GM10248 (cell line): ENCODE results near the gene TEX13C.

Experiments used
- CTCF ChIA-PET: fragments of 300-600 bp; sonication (Branson Sonifier 250); formaldehyde crosslinking; extraction: SDS; loops from one replicate; lab custom pipeline; 2021; ENCODE audit warnings: antibody characterized with exemption; lab: Yijun Ruan, JAX
- POLR2A ChIA-PET: fragments of 350-650 bp; sonication (Branson Sonifier 250); formaldehyde crosslinking; extraction: SDS; loops from one replicate; lab custom pipeline; 2020; ENCODE audit warnings: antibody characterized with exemption; lab: Yijun Ruan, JAX
- DNase-seq: peaks from one replicate; pipeline ENCODE4 v3.0.0; 2012; ENCODE audit errors: extremely low spot score
- CTCF ChIP-seq: IDR thresholded peaks from 2 replicates; pipeline ENCODE4 v1.5.1; 2012; ENCODE audit warnings: mild to moderate bottlenecking, low read depth; ENCODE audit errors: extremely low read depth, missing control alignments, control extremely low read depth

The TEX13C gene

DNA sequence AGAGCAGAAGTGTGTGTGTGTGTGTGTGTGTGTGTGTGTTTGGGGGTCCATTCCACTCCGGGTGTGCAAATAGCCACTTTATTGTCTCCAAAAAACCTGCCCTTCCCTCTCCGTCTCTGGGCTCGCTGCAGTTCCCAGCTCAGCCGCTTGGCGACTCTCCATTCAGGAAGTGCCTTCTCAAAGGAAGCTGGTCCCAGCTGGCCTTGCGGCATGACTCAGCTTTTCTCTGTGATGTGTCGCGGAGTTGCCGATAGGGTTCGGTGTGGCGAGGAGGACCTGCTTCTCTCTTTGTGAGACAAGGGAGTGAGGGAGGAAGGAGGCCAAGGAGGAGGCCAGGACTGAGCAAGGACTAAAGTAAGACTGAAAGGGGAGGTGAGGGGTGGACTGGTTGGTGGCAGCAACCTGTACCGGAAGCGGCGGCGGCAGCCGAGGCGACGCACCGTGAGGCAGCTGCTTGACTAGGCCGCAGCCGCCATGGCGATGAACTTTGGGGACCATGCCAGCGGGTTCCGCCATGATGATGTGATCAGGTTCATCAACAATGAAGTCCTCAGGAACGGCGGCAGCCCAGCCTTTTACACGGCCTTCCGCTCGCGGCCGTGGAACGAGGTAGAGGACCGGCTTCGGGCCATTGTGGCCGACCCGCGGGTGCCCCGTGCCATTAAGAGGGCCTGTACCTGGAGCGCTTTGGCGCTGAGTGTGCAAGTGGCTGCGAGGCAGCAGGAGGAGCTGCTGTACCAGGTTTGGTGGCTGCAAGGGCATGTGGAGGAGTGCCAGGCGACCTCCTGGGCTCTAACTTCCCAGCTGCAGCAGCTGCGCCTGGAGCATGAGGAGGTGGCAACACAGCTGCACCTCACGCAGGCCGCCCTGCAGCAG, at the start of gene TEX13C:
TEX13C (plus strand) TSS at position 226 of the 876 bp plus-strand sequence; CDS start at position 475, 249 bp downstream.
- ChIA-PET CTCF (no interaction called here), POLR2A (no interaction called here)
- no peak for TF ChIP-seq CTCF
- DNase-seq: no peak

GRCh38 chrX:125287282-125287681, 32.4 kb upstream of the TEX13C start:
- CTCF ChIA-PET: no interaction called here
- DNase-seq: no peak
- POLR2A ChIA-PET: no interaction called here
- no peak for TF ChIP-seq CTCF

- POLR2A ChIA-PET: no interaction called here
- DNase-seq: no peak
- CTCF ChIA-PET: interaction anchor here (1.1 kb wide), 1 partner anchor 12 kb away, joined by 3 read pairs; no protein-coding TSS in a partner anchor
- no peak for TF ChIP-seq CTCF
Measured at GRCh38 chrX:125288343-125288742, 31.3 kb upstream of the TEX13C start.

GRCh38 chrX:125289209-125289608, 30.5 kb upstream of the TEX13C start:
- CTCF ChIA-PET: no interaction called here
- POLR2A ChIA-PET: no interaction called here
- no peak for TF ChIP-seq CTCF
- DNase-seq: no peak

DNA sequence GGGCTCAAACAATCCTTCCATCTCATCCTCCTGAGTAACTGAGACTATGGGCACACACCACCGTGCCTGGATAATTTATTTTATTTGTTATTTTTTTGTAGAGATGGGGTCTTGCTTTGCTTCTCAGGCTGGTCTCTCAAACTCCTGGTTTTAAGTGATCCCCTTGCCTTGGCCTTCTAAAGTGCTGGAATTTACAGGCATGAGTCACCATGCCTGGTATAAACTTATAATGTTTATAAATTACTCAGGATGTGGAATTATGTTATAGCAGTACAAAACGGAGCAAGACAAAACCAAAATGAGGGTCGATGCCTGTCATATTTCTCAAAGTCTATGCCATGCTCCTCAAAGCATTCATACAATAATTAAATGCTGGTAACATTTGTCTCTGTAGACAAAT, 29.8 kb upstream of the TEX13C start:
- TF ChIP-seq CTCF: no peak
- no peak for DNase-seq
- CTCF ChIA-PET: no interaction called here
- POLR2A ChIA-PET: no interaction called here

DNA sequence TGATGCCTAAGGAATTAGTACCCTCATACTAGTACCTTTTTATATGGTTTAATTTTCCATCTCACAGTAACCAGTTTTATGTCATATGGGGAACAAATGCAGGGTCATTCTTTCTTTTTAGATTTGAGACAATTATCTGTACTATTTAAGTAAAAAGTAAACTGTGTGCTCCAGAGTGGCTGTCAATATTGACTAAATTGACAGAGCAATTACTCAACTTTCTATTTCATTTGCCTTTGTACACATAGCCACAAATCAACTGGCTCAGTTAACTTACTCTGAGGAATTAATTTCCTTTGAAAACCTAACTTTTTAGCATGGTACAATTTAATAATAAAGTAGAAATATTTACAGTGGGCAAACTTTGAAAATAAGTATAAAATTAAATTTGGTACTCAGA, 28.5 kb upstream of the TEX13C start:
- POLR2A ChIA-PET: no interaction called here
- TF ChIP-seq CTCF: no peak
- no peak for DNase-seq
- CTCF ChIA-PET: no interaction called here
